ENCODE results near the gene MTHFD1L.

Gene MTHFD1L

DNA sequence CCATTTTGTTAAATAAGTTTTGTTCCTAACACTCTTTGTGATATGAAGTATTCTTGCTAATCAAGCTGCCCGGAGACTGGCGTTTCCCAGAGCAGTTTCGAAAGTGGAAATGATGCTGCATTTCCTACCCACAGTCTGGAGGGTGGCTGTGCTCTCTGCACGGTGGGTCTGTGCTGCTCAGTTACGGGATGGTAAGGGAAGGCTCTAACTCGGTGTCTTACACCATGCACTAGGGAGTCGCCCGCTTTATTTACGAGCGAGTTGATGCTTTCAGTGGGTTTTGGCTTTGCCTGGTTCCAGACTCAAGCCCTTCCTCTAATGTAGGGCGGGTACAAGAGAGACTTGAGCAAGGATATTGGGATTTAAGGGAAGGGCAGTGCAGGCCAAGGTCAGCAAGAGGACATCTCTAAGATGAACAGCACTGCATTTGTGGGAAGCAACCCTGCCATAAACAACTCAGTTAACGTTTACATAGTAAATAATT lies 194.2 kb downstream of the MTHFD1L start:
- Histone ChIP-seq H3K36me3 (ENCODE audit: low read depth) (peaks cover 18% of the 10 kb centered on the region), H3K4me3 (ENCODE audit: severe bottlenecking) (no peak overlapping the region), H3K27me3 (ENCODE audit: insufficient read depth, poor library complexity, severe bottlenecking) (no peaks in the 10 kb centered on the region), H3K4me1 (ENCODE audit: insufficient read depth, poor library complexity, severe bottlenecking) (peaks cover 41% of the 10 kb centered on the region), H3K9me3 (ENCODE audit: severe bottlenecking) (no peaks in the 10 kb centered on the region), H3K27ac (ENCODE audit: poor library complexity, severe bottlenecking) (peak overlapping the region; percentile 97)
- ATAC-seq (ENCODE audit: low read depth): peak; percentile 60; the same call in 2 of the 3 replicates
- TF ChIP-seq, protein P1, sequence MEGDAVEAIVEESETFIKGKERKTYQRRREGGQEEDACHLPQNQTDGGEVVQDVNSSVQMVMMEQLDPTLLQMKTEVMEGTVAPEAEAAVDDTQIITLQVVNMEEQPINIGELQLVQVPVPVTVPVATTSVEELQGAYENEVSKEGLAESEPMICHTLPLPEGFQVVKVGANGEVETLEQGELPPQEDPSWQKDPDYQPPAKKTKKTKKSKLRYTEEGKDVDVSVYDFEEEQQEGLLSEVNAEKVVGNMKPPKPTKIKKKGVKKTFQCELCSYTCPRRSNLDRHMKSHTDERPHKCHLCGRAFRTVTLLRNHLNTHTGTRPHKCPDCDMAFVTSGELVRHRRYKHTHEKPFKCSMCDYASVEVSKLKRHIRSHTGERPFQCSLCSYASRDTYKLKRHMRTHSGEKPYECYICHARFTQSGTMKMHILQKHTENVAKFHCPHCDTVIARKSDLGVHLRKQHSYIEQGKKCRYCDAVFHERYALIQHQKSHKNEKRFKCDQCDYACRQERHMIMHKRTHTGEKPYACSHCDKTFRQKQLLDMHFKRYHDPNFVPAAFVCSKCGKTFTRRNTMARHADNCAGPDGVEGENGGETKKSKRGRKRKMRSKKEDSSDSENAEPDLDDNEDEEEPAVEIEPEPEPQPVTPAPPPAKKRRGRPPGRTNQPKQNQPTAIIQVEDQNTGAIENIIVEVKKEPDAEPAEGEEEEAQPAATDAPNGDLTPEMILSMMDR (IDR thresholded peaks at IDR 0.05; ENCODE audit: poor library complexity, severe bottlenecking): no peak
- no peak for DNase-seq (ENCODE audit: low spot score)

GRCh38 chr6:151060096-151060765 lies 194.7 kb downstream of the MTHFD1L start:
- Histone ChIP-seq H3K36me3 (ENCODE audit: low read depth) (peaks cover 18% of the 10 kb centered on the region), H3K4me3 (ENCODE audit: severe bottlenecking) (no peak overlapping the region), H3K4me1 (ENCODE audit: insufficient read depth, poor library complexity, severe bottlenecking) (peaks cover 41% of the 10 kb centered on the region), H3K9me3 (ENCODE audit: severe bottlenecking) (no peaks in the 10 kb centered on the region), H3K27ac (ENCODE audit: poor library complexity, severe bottlenecking) (peak overlapping the region; percentile 97), H3K27me3 (ENCODE audit: insufficient read depth, poor library complexity, severe bottlenecking) (no peaks in the 10 kb centered on the region)
- DNase-seq (ENCODE audit: low spot score) (no peak), ATAC-seq (ENCODE audit: low read depth) (peak; percentile 93)
- TF ChIP-seq, protein P1 (IDR thresholded peaks at IDR 0.05; ENCODE audit: poor library complexity, severe bottlenecking): no peak

DNA sequence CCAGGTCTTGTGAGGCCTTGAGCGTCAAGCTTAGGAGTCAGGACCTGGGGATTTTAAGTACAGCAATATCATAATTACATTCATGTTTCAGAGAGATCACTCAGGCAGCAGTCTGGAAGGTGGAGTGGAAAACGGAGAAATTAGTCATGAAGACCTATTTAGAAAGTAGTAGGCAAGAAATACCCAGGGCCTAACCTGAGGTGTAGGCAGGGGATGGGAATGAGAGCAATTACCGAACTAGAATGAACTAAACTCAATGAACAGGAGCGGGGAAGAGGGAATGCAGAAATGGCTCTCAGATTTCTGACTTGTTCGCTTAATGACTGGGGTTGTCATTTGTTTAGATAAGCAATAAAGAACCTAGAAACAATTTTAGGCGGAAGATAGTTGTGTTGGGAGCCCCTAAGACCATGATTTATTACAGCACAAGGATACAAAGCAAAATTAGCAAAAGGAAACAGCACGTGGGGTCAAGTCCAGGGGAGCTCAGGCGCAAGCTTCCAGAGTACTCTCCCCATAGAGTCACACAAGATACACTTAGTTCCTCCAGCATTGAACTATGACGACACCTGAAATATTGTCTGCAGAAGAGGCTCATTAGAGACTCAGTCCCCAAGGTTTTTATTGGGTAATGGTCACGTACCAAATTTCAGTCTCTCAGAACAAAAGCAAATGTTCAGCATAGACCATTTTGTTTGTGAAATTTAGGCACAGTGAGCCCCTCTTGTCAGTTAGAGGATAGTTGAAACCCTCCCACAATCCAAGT lies 195.4 kb downstream of the MTHFD1L start:
- DNase-seq (ENCODE audit: low spot score): no peak
- H3K27ac ChIP-seq (ENCODE audit: poor library complexity, severe bottlenecking): peak overlapping the region; percentile 97
- ATAC-seq (ENCODE audit: low read depth): no peak
- H3K4me1 ChIP-seq (ENCODE audit: insufficient read depth, poor library complexity, severe bottlenecking): peaks cover 41% of the 10 kb centered on the region
- H3K27me3 ChIP-seq (ENCODE audit: insufficient read depth, poor library complexity, severe bottlenecking): no peaks in the 10 kb centered on the region
- H3K36me3 ChIP-seq (ENCODE audit: low read depth): peaks cover 18% of the 10 kb centered on the region
- no peak overlapping the region for H3K4me3 ChIP-seq (ENCODE audit: severe bottlenecking)
- H3K9me3 ChIP-seq (ENCODE audit: severe bottlenecking): no peaks in the 10 kb centered on the region
- TF ChIP-seq, protein P1 (IDR thresholded peaks at IDR 0.05; ENCODE audit: poor library complexity, severe bottlenecking): no peak

DNA sequence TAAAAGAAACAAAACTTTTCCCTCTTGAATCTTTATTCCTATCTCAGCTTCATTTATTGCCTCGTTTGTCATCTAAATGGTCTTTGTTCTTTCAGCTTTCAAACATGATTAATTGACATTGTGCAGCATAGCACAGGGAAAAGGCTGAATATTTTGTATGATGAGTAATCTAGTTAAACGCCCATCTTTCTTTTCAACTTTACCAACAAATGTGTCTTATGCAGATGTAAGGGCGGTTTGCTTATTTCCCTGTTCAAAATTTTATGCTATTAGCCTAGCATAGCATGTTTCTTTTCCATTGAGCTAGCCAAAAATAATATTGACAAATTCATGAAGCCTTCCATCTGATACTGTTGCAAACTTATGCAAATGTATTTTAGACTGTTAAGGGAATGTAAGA lies 197.8 kb downstream of the MTHFD1L start:
- TF ChIP-seq, protein P1 (IDR thresholded peaks at IDR 0.05; ENCODE audit: poor library complexity, severe bottlenecking): no peak
- Histone ChIP-seq H3K27me3 (ENCODE audit: insufficient read depth, poor library complexity, severe bottlenecking) (no peaks in the 10 kb centered on the region), H3K9me3 (ENCODE audit: severe bottlenecking) (no peaks in the 10 kb centered on the region), H3K36me3 (ENCODE audit: low read depth) (peaks cover 7% of the 10 kb centered on the region), H3K4me3 (ENCODE audit: severe bottlenecking) (no peak overlapping the region), H3K27ac (ENCODE audit: poor library complexity, severe bottlenecking) (peak overlapping the region; percentile 97), H3K4me1 (ENCODE audit: insufficient read depth, poor library complexity, severe bottlenecking) (peaks cover 54% of the 10 kb centered on the region)
- peak; percentile 4; the same call in 1 of the 3 replicates for ATAC-seq (ENCODE audit: low read depth)
- no peak for DNase-seq (ENCODE audit: low spot score)
